HCEC 1CT (cell line): ENCODE data around the gene CREB3L2.

Source experiments
- DNase-seq: peaks from one replicate; pipeline ENCODE4 v3.0.0-alpha.2; 2017

The CREB3L2 gene

DNA sequence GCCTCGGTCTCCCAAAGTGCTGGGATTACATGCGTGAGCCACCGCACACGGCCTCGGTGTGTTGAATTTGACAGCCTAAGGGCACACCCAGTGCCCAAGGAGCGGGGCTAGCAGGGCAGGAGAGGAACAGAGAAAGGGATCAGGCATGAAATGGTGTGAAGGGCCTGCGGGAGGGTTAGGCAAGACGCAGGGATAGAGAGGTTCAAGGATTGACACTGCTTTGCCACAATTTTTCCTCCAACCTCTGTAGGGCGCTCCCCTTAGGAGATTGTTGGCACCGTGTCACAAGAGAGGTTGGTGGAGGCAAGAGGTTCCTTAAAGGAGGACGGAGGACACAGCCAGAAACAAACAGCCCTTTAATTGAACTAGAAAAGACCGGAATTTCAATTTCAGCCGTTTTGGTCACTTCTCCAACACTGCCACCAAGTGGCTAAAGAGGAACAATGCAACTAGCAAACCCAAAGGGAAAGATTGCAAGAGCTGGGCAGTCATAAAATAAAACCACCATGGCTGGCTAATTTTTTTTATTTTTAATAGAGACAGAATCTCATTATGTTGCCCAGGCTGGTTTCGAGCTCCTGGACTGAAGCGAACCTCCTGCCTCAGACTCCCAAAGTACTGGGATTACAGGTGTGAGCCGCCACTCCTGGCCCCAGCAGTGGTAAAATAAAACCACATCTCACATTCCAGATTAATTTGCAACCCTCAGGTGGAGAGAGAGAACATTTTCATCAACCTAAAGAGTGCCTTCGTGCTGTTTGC lies 6.9 kb upstream of the CREB3L2 start:
- peak; percentile 74 for DNase-seq

- DNase-seq: no peak
These were observed 6.2 kb upstream of the CREB3L2 start for GRCh38 chr7:138008019-138008587.

DNA sequence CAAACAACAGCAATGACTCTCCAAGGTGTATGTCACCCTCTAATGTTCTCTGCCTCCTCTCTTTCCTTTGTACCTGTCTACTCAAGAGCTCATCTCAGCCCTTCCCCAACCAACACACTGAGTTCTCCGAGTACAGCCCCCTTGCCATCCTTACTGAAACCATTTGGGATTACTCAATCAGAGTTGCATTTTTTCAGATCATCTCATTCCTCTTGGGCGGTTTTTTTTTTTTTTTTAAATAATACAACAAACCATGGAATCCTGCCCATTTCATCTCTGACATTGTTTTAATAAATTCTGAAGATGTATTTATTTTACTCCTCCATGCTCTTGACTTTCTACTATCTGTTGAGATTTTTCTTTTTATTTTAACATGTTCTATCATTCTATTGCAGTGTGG lies 4.2 kb upstream of the CREB3L2 start:
- peak; percentile 37 for DNase-seq

DNA sequence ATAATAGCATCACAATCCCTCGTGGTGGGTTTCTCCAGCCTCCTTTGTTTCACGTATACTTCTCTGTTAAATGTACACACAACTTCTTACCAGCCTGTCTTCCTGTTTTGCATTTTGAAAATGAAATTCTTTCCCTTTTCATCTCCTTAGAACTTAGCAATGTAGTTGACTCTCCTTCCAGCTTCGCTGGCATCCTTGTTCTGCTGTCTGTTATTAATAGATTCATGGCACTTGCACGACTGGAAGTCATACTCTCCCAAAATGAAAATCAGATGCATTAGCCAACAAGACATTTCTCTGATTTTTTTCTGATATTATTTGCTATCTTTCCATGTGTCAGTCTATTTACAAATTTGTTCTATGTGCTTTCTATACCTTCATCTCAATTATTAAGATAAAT lies 3.0 kb upstream of the CREB3L2 start:
- no peak for DNase-seq

DNA sequence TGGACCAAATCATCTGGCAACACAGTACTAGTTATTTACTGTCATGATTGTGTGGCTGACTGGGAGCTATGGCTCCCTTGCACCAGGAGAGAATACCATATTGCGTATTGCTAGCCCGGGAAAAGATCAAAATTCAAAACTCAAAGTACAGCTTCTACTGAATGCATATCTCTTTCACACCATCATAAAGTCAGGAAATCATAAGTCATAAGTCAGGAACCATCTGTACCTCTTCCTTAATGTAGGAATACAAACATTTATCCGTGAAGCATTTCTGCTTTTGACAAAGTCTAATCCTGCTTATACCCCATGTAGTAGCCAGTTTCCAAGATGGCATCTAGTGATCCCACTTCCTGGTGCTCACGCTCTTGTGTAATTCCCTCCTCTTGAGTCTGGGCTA lies 2.2 kb upstream of the CREB3L2 start:
- no peak for DNase-seq

- DNase-seq: no peak
These were observed 923 bp upstream of the CREB3L2 start for GRCh38 chr7:138002828-138003189.

DNA sequence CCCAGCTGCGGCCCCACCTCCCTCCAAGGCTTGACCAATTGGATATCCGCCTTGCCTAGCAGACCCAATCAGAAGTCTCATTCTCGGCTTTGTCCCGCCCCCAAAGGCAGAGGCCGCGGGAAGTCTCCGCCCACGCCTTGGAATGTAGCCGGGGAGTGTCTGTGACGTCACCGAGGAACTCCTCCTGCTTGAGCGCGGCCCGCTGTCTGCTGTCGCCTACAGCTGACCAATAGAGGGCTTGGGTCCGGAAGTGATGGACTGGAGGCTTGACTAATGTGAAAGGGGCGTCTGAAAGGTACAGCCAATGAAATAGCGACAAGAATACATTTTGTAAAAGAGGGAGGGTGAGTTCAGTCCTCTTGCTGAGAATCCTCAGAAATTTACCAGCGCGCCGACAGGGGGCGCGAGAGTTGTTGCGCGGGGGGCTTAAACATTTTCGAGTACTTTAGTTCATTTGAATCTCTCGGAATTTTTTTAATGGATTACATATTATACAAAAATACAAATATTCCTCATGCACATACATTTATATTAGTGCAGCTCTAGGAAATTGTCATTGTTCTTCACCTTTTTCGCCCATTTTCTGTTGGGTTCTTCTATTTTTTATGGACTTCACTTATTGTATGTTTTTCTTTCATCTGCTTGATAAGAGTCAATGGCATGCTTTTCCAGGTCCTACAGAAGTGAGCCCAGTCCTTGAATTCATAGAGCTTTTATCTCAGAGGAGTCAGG lies 376 bp upstream of the CREB3L2 start:
- DNase-seq: peak; percentile 100

- peak; percentile 98 for DNase-seq
These were observed 1.7 kb downstream of the CREB3L2 start for GRCh38 chr7:138000081-138000701.

- DNase-seq: peak; percentile 37
These were observed 2.3 kb downstream of the CREB3L2 start for GRCh38 chr7:137999496-138000080.

- DNase-seq: no peak
These were observed 3.6 kb downstream of the CREB3L2 start for GRCh38 chr7:137998250-137998649.

DNA sequence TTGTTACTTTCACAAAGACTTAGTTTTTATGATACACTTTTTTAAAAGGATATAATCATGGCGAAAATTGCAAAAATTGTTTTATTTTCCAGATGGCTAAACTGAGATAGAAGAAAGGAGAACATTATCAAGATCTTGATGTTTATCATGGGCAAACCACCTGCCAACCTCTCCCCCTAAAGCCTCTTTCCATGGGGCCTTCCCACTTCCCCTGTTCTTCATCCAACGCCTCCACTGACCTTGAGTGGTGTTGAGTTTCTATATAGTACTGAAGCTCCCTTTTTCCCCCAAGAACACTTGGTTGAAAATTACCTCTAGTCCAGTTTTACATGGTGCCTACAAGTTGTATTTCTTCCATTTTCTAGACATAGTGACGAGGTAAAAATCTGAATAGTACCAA lies 5.0 kb downstream of the CREB3L2 start:
- DNase-seq: no peak

DNA sequence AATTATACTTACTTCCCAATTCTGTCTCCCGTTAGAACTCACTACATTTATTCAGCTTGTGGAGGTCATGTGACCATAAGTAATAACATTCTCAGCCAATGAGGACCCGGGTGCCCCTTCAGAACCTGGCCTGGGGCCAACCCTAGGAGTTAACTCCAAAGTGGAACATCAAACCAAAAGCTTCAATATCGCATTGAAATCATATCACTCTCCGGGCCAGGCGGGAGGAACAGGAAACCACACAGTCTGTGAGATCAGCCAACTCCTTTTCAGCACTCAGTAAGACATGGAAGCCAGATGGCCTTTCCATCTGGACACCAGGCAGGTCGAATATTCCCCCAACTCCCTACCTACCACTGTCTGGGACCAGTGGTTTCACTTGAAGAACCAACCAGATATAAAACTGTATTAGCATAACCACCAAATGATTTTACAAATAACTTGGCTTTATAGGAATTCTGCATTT lies 5.5 kb downstream of the CREB3L2 start:
- DNase-seq: no peak

- no peak for DNase-seq
These were observed 7.7 kb downstream of the CREB3L2 start for GRCh38 chr7:137994216-137994615.

DNA sequence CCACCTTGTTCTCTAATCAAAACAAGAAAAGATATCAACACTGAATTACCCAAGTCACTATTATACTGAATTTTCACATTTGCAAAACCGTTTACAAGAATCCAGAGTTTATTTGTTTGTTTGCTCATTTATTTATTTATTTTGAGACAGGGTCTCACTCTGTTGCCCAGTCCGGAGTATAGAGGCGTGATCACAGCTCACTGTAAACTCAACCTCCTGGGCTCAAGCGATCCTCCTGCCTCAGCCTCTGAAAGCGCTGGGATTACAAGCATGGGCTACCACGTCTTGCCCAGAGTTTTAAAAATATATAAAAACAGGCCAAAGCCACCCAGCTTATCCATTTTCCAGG lies 8.5 kb downstream of the CREB3L2 start:
- DNase-seq: no peak

GRCh38 chr7:137992550-137993394 lies 9.1 kb downstream of the CREB3L2 start:
- peak; percentile 98 for DNase-seq

- DNase-seq: peak; percentile 97
These were observed 9.8 kb downstream of the CREB3L2 start for GRCh38 chr7:137992104-137992549.

GRCh38 chr7:137990251-137990941 lies 11.5 kb downstream of the CREB3L2 start:
- DNase-seq: peak; percentile 99

GRCh38 chr7:137989590-137989989 lies 12.3 kb downstream of the CREB3L2 start:
- DNase-seq: no peak

- no peak for DNase-seq
These were observed 12.8 kb downstream of the CREB3L2 start for GRCh38 chr7:137989094-137989493.

DNA sequence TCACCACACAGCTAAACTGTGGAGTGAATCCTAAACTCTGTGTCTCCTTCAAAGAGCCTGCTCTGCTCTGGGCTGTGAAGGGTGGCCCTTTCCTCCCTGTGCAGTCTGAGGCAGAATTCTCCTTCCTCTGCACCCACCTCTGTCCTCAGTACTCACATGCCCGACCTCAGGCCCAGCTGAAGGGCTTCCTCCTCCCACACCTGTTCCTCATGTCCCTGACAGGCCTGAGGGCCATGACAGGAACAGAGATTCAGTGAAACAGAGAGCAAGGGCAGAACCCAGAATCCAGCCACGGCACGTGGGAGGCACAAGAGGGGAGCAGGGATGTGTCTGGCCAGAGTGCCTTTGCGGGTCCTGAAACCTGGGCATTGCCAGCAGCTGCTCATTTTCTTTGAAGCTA lies 13.9 kb downstream of the CREB3L2 start:
- no peak for DNase-seq

DNA sequence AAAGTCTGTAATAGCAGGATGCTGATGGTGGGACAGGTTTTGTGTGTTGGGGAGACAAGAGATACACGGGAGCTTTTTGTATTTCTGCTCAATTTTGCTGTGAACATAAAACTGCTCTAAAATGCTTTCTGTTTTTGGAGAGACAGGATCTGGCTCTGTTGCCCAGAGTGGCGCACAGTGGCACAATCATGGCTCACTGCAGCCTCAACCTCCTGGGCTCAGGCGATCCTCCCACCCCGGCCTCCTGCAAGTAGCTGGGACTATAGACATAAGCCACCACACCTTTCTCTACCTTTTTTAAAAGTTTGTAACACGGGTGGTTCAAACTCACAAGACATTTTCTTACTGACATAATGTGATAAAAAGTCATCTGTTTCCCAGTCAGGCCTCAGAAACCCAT lies 14.3 kb downstream of the CREB3L2 start:
- DNase-seq: no peak

- DNase-seq: no peak
These were observed 14.9 kb downstream of the CREB3L2 start for GRCh38 chr7:137987018-137987349.
